K562 (cell line): Measurements from ENCODE around the gene FBXO36. TPM values are rescaled to one million over a fixed set of nuclear protein-coding genes. Genes with fewer than 3 reads are reported as not detected.

Experiments
- ATF7 ChIP-seq: fragments of 450-650 bp; IDR thresholded peaks from 2 replicates; pipeline ENCODE4 v1.7.1; 2014; ENCODE audit warnings: mild to moderate bottlenecking, moderate library complexity
- ELF2 ChIP-seq: fragments of 250-450 bp; sonication (Bioruptor Pico); IDR thresholded peaks from 2 replicates; pipeline ENCODE4 v1.5.0; 2021; ENCODE audit warnings: mild to moderate bottlenecking
- ETV5 ChIP-seq: sonication (generic); formaldehyde crosslinking; IDR thresholded peaks from 2 replicates; pipeline ENCODE4 v1.4.0; 2020; ENCODE audit warnings: low read depth, mild to moderate bottlenecking, missing genetic modification reagents
- FOXA3 ChIP-seq, 2 experiments: fragments of 450-650 bp in 1 of 2; sonication (generic) in 1 of 2; formaldehyde crosslinking; IDR thresholded peaks in 1 of 2; conservative IDR thresholded peaks in 1 of 2; 2 replicates each; pipeline versions ENCODE4 v1.4.0 to v1.8.0; 2020 to 2022; ENCODE audit warnings: mild to moderate bottlenecking in 2 of 2, missing genetic modification reagents in 1 of 2
- FOXM1 ChIP-seq, 2 experiments: fragments of 450-650 bp in 1 of 2; sonication (generic) in 1 of 2; formaldehyde crosslinking in 1 of 2; IDR thresholded peaks; 2 replicates each; pipeline versions ENCODE4 v1.6.1 to v1.9.0; 2017 to 2022; ENCODE audit warnings: low read depth in 2 of 2, mild to moderate bottlenecking in 2 of 2, missing genetic modification reagents in 1 of 2, moderate library complexity in 1 of 2
- HDAC3 ChIP-seq: fragments of 450-650 bp; IDR thresholded peaks from 2 replicates; pipeline ENCODE4 v1.6.1; 2018; ENCODE audit warnings: borderline replicate concordance, mild to moderate bottlenecking, moderate library complexity; ENCODE audit not compliant: partially characterized antibody
- NR2C2 ChIP-seq, 2 experiments: fragments of 200-800 bp in 1 of 2; sonication (Bioruptor generic) in 1 of 2; sonication (generic) in 1 of 2; formaldehyde crosslinking in 1 of 2; IDR thresholded peaks; 2 replicates each; pipeline versions ENCODE4 v1.6.1 to v1.8.0; 2016 to 2022; ENCODE audit warnings: mild to moderate bottlenecking in 1 of 2, missing compliant biosample characterization in 1 of 2, missing genetic modification characterization in 1 of 2, missing genetic modification reagents in 1 of 2
- PHF20 ChIP-seq: fragments of 450-650 bp; IDR thresholded peaks from 2 replicates; pipeline ENCODE4 v1.6.1; 2018; ENCODE audit not compliant: partially characterized antibody
- PHTF2 ChIP-seq: fragments of 250-450 bp; sonication (Bioruptor Pico); IDR thresholded peaks from 2 replicates; pipeline ENCODE4 v1.5.0; 2021; ENCODE audit warnings: mild to moderate bottlenecking
- POLR2AphosphoS5 ChIP-seq: IDR thresholded peaks from 2 replicates; pipeline ENCODE4 v1.6.1; 2011; ENCODE audit warnings: mild to moderate bottlenecking, low read depth, low read length, moderate library complexity; ENCODE audit not compliant: control insufficient read depth, insufficient read depth
- TAF9B ChIP-seq: fragments of 450-650 bp; IDR thresholded peaks from 2 replicates; pipeline ENCODE4 v1.6.1; 2018; ENCODE audit warnings: mild to moderate bottlenecking; ENCODE audit not compliant: partially characterized antibody
- ZBTB17 ChIP-seq: fragments of 450-650 bp; formaldehyde crosslinking; IDR thresholded peaks from 2 replicates; pipeline ENCODE4 v1.4.0; 2020; ENCODE audit warnings: mild to moderate bottlenecking
- ZNF224 ChIP-seq: sonication (generic); formaldehyde crosslinking; IDR thresholded peaks from 2 replicates; pipeline ENCODE4 v1.8.0; 2022; ENCODE audit warnings: mild to moderate bottlenecking, missing genetic modification reagents
- ZNF232 ChIP-seq: sonication (generic); formaldehyde crosslinking; IDR thresholded peaks from 2 replicates; pipeline ENCODE4 v1.8.0; 2022; ENCODE audit warnings: mild to moderate bottlenecking, missing genetic modification reagents
- ZNF75A ChIP-seq: fragments of 450-650 bp; formaldehyde crosslinking; IDR thresholded peaks from 2 replicates; pipeline ENCODE4 v1.4.0; 2020; ENCODE audit warnings: mild to moderate bottlenecking
- polyA plus RNA-seq, 8 experiments: library from polyadenylated mRNA; depleted of rRNA in 4 of 8; stranded (reverse) in 5 of 8; unstranded in 3 of 8; fragments of >200 nt; fragmentation: Nextera tagmentation in 2 of 8; fragmentation: Illumina TruSeq in 1 of 8; extraction: Ambion mirVana in 2 of 8; extraction: Trizol in 1 of 8; gene quantifications; 2 replicates each; pipeline versions ENCODE4 v1.2.1 to v1.2.3, GENCODE V29; 2011 to 2014; ENCODE audit warnings: inconsistent platforms in 1 of 8, missing spikeins in 1 of 8
- total RNA-seq, 7 experiments: library from RNA; depleted of rRNA in 6 of 7; stranded (reverse); fragments of >200 nt in 6 of 7; fragmentation: Illumina TruSeq in 2 of 7; extraction: Trizol in 2 of 7; gene quantifications; 2 replicates each; pipeline versions ENCODE4 v1.2.1 to v1.2.3, GENCODE V29; 2011 to 2021; ENCODE audit warnings: low replicate concordance in 1 of 7
- TF ChIP-seq, protein P1 (sequence below), 2 experiments: fragments of 200-800 bp in 1 of 2; sonication (Bioruptor generic) in 1 of 2; sonication (generic) in 1 of 2; formaldehyde crosslinking in 1 of 2; IDR thresholded peaks in 1 of 2; conservative IDR thresholded peaks in 1 of 2; 2 replicates each; pipeline versions ENCODE4 v1.5.0 to v1.6.1; 2016 to 2020; ENCODE audit warnings: missing compliant biosample characterization in 1 of 2, missing genetic modification characterization in 1 of 2, missing genetic modification reagents in 1 of 2
- TF ChIP-seq, protein P2 (sequence below): fragments of 200-800 bp; sonication (Bioruptor generic); IDR thresholded peaks from 2 replicates; pipeline ENCODE4 v1.6.1; 2017; ENCODE audit warnings: missing genetic modification characterization, missing compliant biosample characterization
- TF ChIP-seq, protein P3 (sequence below), 2 experiments: fragments of 450-650 bp in 1 of 2; sonication (generic) in 1 of 2; formaldehyde crosslinking in 1 of 2; IDR thresholded peaks in 1 of 2; conservative IDR thresholded peaks in 1 of 2; 2 replicates each; pipeline versions ENCODE4 v1.6.1 to v1.8.1; 2016 to 2023; ENCODE audit warnings: mild to moderate bottlenecking in 2 of 2, moderate library complexity in 2 of 2, inconsistent platforms in 1 of 2, missing genetic modification reagents in 1 of 2
- TF ChIP-seq, protein P4 (sequence below): fragments of 450-650 bp; IDR thresholded peaks from 2 replicates; pipeline ENCODE4 v1.6.1; 2016; ENCODE audit warnings: borderline replicate concordance

FBXO36 gene
- total and polyA plus RNA-seq, 9 of the 15 experiments (the other 6 are each of a cell fraction or from before 2014, with no cell fraction given): 0.40 to 0.91 (median 0.58) TPM

DNA sequence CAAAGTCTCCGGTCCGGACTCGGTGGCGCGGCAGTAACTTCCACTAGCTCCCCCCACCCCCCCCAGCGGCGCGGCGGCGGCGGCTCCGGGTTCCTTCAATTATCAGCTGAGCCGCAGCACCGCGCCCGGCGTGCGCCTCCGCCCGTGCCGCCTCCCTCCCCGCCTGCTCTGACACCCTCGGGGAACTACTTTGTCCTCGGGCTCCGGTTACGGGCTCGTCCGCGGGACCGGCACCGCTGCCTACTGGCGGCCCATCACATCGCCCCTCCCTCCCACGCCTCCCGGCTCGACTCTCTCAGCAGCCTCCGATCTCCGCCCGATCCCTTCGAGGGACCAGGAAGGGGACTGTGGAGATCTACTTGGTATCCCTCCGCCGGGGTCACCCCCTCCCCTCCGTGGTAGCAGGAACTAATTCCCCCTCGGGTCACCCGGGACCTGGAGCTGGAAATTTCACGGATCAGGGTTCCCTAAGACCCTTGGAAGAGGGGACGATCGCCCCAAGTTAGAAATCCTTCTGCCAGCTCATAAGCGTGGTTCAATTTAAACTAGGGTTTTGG lies 333 bp upstream of the FBXO36 start, which contains the start of gene TRIP12 (continued):
- TF ChIP-seq, protein P1, sequence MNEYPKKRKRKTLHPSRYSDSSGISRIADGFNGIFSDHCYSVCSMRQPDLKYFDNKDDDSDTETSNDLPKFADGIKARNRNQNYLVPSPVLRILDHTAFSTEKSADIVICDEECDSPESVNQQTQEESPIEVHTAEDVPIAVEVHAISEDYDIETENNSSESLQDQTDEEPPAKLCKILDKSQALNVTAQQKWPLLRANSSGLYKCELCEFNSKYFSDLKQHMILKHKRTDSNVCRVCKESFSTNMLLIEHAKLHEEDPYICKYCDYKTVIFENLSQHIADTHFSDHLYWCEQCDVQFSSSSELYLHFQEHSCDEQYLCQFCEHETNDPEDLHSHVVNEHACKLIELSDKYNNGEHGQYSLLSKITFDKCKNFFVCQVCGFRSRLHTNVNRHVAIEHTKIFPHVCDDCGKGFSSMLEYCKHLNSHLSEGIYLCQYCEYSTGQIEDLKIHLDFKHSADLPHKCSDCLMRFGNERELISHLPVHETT (CRISPR knock-in tag; conservative IDR thresholded peaks at IDR 0.05 in 1 of 2, IDR thresholded peaks at IDR 0.05 in 1 of 2): peak in 1 of 2 experiments; percentile 99; a peak in 2 of 4 replicates
- TF ChIP-seq ZNF224 (CRISPR knock-in tag) (no peak), ZNF75A (CRISPR knock-in tag) (no peak), HDAC3 (no peak), NR2C2 (CRISPR knock-in tag; IDR thresholded peaks at IDR 0.05) (peak; percentile 92), NR2C2 (tag; IDR thresholded peaks at IDR 0.05) (peak; percentile 99), ETV5 (CRISPR knock-in tag) (0 out of 2 replicates have a peak, but pooled peaks have one; percentile 5), PHTF2 (no peak), TAF9B (peak; percentile 89), FOXM1 (IDR thresholded peaks at IDR 0.05; ENCODE audit: low read depth) (0 out of 2 replicates have a peak, but pooled peaks have one; percentile 32), FOXM1 (CRISPR knock-in tag; IDR thresholded peaks at IDR 0.05; ENCODE audit: low read depth) (no peak), ELF2 (peak; percentile 92), PHF20 (peak; percentile 68), POLR2AphosphoS5 (peak; percentile 7), ZBTB17 (CRISPR knock-in tag) (no peak), ATF7 (no peak), FOXA3 (CRISPR knock-in tag; conservative IDR thresholded peaks at IDR 0.05 in 1 of 2, IDR thresholded peaks at IDR 0.05 in 1 of 2) (no peak), ZNF232 (CRISPR knock-in tag) (no peak)
- TF ChIP-seq, protein P2, sequence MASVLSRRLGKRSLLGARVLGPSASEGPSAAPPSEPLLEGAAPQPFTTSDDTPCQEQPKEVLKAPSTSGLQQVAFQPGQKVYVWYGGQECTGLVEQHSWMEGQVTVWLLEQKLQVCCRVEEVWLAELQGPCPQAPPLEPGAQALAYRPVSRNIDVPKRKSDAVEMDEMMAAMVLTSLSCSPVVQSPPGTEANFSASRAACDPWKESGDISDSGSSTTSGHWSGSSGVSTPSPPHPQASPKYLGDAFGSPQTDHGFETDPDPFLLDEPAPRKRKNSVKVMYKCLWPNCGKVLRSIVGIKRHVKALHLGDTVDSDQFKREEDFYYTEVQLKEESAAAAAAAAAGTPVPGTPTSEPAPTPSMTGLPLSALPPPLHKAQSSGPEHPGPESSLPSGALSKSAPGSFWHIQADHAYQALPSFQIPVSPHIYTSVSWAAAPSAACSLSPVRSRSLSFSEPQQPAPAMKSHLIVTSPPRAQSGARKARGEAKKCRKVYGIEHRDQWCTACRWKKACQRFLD (CRISPR knock-in tag): no peak
- TF ChIP-seq, protein P3, sequence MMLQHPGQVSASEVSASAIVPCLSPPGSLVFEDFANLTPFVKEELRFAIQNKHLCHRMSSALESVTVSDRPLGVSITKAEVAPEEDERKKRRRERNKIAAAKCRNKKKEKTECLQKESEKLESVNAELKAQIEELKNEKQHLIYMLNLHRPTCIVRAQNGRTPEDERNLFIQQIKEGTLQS (IDR thresholded peaks at IDR 0.05): peak; percentile 45; the same call in 1 of the 2 replicates
- TF ChIP-seq, protein P3 (CRISPR knock-in tag; conservative IDR thresholded peaks at IDR 0.05): no peak
- TF ChIP-seq, protein P4, sequence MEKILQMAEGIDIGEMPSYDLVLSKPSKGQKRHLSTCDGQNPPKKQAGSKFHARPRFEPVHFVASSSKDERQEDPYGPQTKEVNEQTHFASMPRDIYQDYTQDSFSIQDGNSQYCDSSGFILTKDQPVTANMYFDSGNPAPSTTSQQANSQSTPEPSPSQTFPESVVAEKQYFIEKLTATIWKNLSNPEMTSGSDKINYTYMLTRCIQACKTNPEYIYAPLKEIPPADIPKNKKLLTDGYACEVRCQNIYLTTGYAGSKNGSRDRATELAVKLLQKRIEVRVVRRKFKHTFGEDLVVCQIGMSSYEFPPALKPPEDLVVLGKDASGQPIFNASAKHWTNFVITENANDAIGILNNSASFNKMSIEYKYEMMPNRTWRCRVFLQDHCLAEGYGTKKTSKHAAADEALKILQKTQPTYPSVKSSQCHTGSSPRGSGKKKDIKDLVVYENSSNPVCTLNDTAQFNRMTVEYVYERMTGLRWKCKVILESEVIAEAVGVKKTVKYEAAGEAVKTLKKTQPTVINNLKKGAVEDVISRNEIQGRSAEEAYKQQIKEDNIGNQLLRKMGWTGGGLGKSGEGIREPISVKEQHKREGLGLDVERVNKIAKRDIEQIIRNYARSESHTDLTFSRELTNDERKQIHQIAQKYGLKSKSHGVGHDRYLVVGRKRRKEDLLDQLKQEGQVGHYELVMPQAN: peak; percentile 9; the same call in 1 of the 2 replicates
